SK-N-MC (cell line): ENCODE results near the gene CAMK2B.

Source experiments
- EZH2 ChIP-seq: fragments of 200-600 bp; sonication (generic); IDR thresholded peaks from one replicate; pipeline ENCODE4 v1.6.1; 2017; ENCODE audit warnings: antibody characterized with exemption
- POLR2AphosphoS5 ChIP-seq: IDR thresholded peaks from 2 replicates; pipeline ENCODE4 v1.6.1; 2012; ENCODE audit warnings: mild to moderate bottlenecking, low read depth, low read length, borderline replicate concordance

DNA sequence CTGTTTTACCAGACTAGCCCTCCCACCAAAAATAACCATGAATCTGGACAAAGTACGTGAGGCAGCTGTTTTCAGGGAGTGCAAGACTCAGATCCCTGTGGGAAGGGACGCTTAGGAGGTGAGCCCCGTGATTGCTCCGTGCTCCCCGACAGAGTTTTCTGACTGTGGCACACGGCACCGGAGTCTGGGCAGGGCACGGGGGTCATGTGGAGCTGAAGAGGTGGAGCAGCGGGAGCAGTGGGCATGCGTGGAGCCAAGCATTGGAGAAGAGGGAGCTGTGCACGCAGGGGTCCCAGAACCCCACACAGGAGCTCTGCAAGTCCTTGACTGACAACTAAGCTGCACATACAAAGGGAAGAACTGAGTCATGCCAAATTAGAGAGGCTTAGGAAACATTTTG is 11.1 kb upstream of the CAMK2B start:
- TF ChIP-seq EZH2 (no peak), POLR2AphosphoS5 (no peak)
